ENCODE results near the gene PIGA. TPM values are rescaled to one million over a fixed set of nuclear protein-coding genes. Genes with fewer than 3 reads are reported as not detected.

The PIGA gene
- total RNA-seq, 1 experiment from 2014 or later, result 11.3 TPM

DNA sequence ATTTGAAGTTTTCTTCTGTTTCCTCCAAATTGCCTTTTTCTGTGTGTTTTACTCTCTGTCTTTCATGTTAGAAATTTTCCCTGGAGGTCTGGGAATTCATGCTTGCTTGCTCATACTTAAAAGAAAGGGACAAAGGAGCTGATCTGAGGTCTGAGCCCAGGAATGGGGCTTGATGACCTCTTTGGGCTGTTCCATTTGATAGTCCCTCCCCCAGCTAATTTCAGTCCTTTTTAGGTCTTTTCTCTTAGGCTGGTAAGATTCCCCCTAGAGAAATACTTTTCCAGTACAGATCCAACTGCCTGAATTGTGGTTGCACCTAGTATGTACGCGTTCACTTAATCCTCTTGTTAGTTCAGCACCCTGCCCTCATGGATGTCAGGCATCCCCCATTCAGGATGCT, 5.5 kb upstream of the PIGA start:
- Mint-ChIP-seq H3K4me3 (no peak overlapping the region), H3K36me3 (no peaks in the 10 kb centered on the region), H3K4me1 (peaks cover 12% of the 10 kb centered on the region), H3K9me3 (no peaks in the 10 kb centered on the region), H3K27ac (no peak overlapping the region), H3K27me3 (ENCODE audit: low read depth) (peaks cover 40% of the 10 kb centered on the region)
- TF ChIP-seq NR2C2 (CRISPR knock-in tag; IDR thresholded peaks at IDR 0.05) (no peak), ZNF263 (CRISPR knock-in tag; IDR thresholded peaks at IDR 0.05; ENCODE audit: low read depth) (no peak), JUN (CRISPR knock-in tag; IDR thresholded peaks at IDR 0.05) (no peak)
- ChIA-PET CTCF (no interaction called here), POLR2A (no interaction called here)
- DNase-seq (ENCODE audit: low spot score) (no peak), ATAC-seq (no peak)

DNA sequence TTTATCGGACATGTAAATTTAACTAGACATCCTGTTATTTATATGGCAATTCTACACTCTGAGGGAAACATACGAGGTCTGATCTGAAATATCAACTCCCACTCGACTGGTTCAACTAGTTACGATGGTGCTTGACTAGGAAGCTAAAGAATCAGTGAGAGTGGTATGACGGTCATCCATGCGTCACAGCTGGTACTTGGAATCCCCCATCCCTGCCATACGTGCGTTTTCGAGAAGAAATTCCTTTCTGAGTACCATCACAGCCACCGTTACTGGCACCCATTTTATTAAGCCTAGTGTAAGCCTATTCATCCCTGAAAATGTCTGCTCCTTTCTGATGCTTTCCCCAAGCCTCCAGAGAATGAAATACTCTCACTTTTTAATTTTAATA, 695 bp upstream of the PIGA start:
- CTCF ChIA-PET, result no interaction called here
- H3K9me3 Mint-ChIP-seq, result no peaks in the 10 kb centered on the region
- peaks cover 13% of the 10 kb centered on the region; the same call in 1 of the 2 replicates for H3K4me1 Mint-ChIP-seq
- ATAC-seq (no peak), DNase-seq (ENCODE audit: low spot score) (peak; percentile 11)
- H3K27me3 Mint-ChIP-seq (ENCODE audit: low read depth), result peaks cover 10% of the 10 kb centered on the region
- H3K36me3 Mint-ChIP-seq, result peaks cover 3% of the 10 kb centered on the region; the same call in 1 of the 2 replicates
- POLR2A ChIA-PET, result no interaction called here
- peak overlapping the region; percentile 91 for H3K4me3 Mint-ChIP-seq
- peak overlapping the region; percentile 87 for H3K27ac Mint-ChIP-seq
- TF ChIP-seq OVOL2 (CRISPR knock-in tag; IDR thresholded peaks at IDR 0.05; ENCODE audit: borderline replicate concordance) (no peak), SP1 (CRISPR knock-in tag; conservative IDR thresholded peaks at IDR 0.05) (no peak), GTF2I (CRISPR knock-in tag; conservative IDR thresholded peaks at IDR 0.05) (no peak), ZBTB21 (CRISPR knock-in tag; IDR thresholded peaks at IDR 0.05; ENCODE audit: borderline replicate concordance) (no peak), NFE2L1 (CRISPR knock-in tag; IDR thresholded peaks at IDR 0.05) (no peak), RELA (CRISPR knock-in tag; IDR thresholded peaks at IDR 0.05; ENCODE audit: borderline replicate concordance) (no peak), TP53 (CRISPR knock-in tag; IDR thresholded peaks at IDR 0.05) (no peak), SOX15 (CRISPR knock-in tag; IDR thresholded peaks at IDR 0.05) (no peak), ZBTB43 (CRISPR knock-in tag; IDR thresholded peaks at IDR 0.05) (no peak), ZNF219 (CRISPR knock-in tag; IDR thresholded peaks at IDR 0.05; ENCODE audit: borderline replicate concordance) (no peak), ATF3 (CRISPR knock-in tag; conservative IDR thresholded peaks at IDR 0.05) (no peak), E2F5 (CRISPR knock-in tag; IDR thresholded peaks at IDR 0.05) (no peak), ZNF281 (CRISPR knock-in tag; IDR thresholded peaks at IDR 0.05) (no peak), HMGA2 (CRISPR knock-in tag; IDR thresholded peaks at IDR 0.05) (no peak), TEAD4 (CRISPR knock-in tag; IDR thresholded peaks at IDR 0.05) (no peak), IRF2 (CRISPR knock-in tag; IDR thresholded peaks at IDR 0.05; ENCODE audit: borderline replicate concordance, low read depth) (no peak)
- TF ChIP-seq, protein P1, sequence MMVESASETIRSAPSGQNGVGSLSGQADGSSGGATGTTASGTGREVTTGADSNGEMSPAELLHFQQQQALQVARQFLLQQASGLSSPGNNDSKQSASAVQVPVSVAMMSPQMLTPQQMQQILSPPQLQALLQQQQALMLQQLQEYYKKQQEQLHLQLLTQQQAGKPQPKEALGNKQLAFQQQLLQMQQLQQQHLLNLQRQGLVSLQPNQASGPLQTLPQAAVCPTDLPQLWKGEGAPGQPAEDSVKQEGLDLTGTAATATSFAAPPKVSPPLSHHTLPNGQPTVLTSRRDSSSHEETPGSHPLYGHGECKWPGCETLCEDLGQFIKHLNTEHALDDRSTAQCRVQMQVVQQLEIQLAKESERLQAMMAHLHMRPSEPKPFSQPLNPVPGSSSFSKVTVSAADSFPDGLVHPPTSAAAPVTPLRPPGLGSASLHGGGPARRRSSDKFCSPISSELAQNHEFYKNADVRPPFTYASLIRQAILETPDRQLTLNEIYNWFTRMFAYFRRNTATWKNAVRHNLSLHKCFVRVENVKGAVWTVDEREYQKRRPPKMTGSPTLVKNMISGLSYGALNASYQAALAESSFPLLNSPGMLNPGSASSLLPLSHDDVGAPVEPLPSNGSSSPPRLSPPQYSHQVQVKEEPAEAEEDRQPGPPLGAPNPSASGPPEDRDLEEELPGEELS (CRISPR knock-in tag; IDR thresholded peaks at IDR 0.05), result no peak
- TF ChIP-seq, protein P2, sequence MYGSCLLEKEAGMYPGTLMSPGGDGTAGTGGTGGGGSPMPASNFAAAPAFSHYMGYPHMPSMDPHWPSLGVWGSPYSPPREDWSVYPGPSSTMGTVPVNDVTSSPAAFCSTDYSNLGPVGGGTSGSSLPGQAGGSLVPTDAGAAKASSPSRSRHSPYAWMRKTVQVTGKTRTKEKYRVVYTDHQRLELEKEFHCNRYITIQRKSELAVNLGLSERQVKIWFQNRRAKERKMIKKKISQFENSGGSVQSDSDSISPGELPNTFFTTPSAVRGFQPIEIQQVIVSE (CRISPR knock-in tag; IDR thresholded peaks at IDR 0.05; ENCODE audit: borderline replicate concordance), result no peak

All from WTC11 (cell line).